HepG2 (cell line): ENCODE measurements around the gene LIMK2. TPM values are rescaled to one million over a fixed set of nuclear protein-coding genes. Genes with fewer than 3 reads are reported as not detected.

Experiments used
- ARHGAP35 ChIP-seq: sonication (generic); formaldehyde crosslinking; IDR thresholded peaks from 2 replicates; pipeline ENCODE4 v1.9.0; 2022; ENCODE audit warnings: mild to moderate bottlenecking, inconsistent platforms, moderate library complexity, missing genetic modification reagents, borderline replicate concordance
- JUN ChIP-seq: sonication (generic); formaldehyde crosslinking; IDR thresholded peaks from 2 replicates; pipeline ENCODE4 v1.4.0; 2020; ENCODE audit warnings: mild to moderate bottlenecking, missing genetic modification reagents
- MTA3 ChIP-seq: sonication (generic); formaldehyde crosslinking; IDR thresholded peaks from 2 replicates; pipeline ENCODE4 v1.4.0; 2020; ENCODE audit warnings: missing genetic modification reagents
- TCF12 ChIP-seq, 2 experiments: fragments of 450-650 bp in 1 of 2; sonication (generic) in 1 of 2; formaldehyde crosslinking in 1 of 2; IDR thresholded peaks; 2 replicates each; pipeline versions ENCODE4 v1.6.1 to v1.8.0; 2017 to 2022; ENCODE audit warnings: antibody characterized with exemption in 1 of 2, mild to moderate bottlenecking in 1 of 2, missing genetic modification reagents in 1 of 2, moderate library complexity in 1 of 2
- ZNF12 ChIP-seq: sonication (generic); formaldehyde crosslinking; IDR thresholded peaks from 2 replicates; pipeline ENCODE4 v1.5.0; 2020; ENCODE audit warnings: missing genetic modification reagents
- ZNF329 ChIP-seq: sonication (generic); formaldehyde crosslinking; IDR thresholded peaks from 2 replicates; pipeline ENCODE4 v1.9.0; 2021; ENCODE audit warnings: low read depth, mild to moderate bottlenecking, missing genetic modification reagents
- ZNF780A ChIP-seq: sonication (generic); formaldehyde crosslinking; IDR thresholded peaks from 2 replicates; pipeline ENCODE4 v1.8.0; 2022; ENCODE audit warnings: mild to moderate bottlenecking, missing genetic modification reagents, moderate library complexity
- polyA plus RNA-seq, 8 experiments: library from polyadenylated mRNA; depleted of rRNA in 3 of 8; stranded (reverse) in 7 of 8; unstranded in 1 of 8; fragments of >200 nt; fragmentation: Illumina TruSeq in 4 of 8; extraction: Trizol in 4 of 8; gene quantifications; 2 replicates each; pipeline versions ENCODE4 v1.2.1 to v1.2.3, GENCODE V29; 2011 to 2016; ENCODE audit warnings: low read depth in 4 of 8, missing spikeins in 1 of 8, mixed read lengths in 1 of 8; ENCODE audit not compliant: insufficient read depth in 1 of 8
- total RNA-seq, 5 experiments: library from RNA; depleted of rRNA; stranded (reverse); fragments of >200 nt; fragmentation: Illumina TruSeq; extraction: Trizol; gene quantifications; 2 replicates each; pipeline ENCODE4 v1.2.3, GENCODE V29; 2016; ENCODE audit warnings: low read depth in 1 of 5
- TF ChIP-seq, protein P1 (sequence below): sonication (generic); formaldehyde crosslinking; IDR thresholded peaks from 2 replicates; pipeline ENCODE4 v1.5.0; 2020; ENCODE audit warnings: mild to moderate bottlenecking, missing genetic modification reagents, borderline replicate concordance
- TF ChIP-seq, protein P2 (sequence below): IDR thresholded peaks from 2 replicates; pipeline ENCODE4 v1.6.1; 2016; ENCODE audit warnings: low read depth, missing genetic modification reagents, missing compliant biosample characterization
- TF ChIP-seq, protein P3 (sequence below): sonication (generic); formaldehyde crosslinking; IDR thresholded peaks from 2 replicates; pipeline ENCODE4 v1.9.0; 2021; ENCODE audit warnings: missing genetic modification reagents, borderline replicate concordance

Gene LIMK2
- total and polyA plus RNA-seq, 2 of the 13 experiments (the other 11 are each of a cell fraction or from before 2014, with no cell fraction given): 20.9 to 29.8 TPM

DNA sequence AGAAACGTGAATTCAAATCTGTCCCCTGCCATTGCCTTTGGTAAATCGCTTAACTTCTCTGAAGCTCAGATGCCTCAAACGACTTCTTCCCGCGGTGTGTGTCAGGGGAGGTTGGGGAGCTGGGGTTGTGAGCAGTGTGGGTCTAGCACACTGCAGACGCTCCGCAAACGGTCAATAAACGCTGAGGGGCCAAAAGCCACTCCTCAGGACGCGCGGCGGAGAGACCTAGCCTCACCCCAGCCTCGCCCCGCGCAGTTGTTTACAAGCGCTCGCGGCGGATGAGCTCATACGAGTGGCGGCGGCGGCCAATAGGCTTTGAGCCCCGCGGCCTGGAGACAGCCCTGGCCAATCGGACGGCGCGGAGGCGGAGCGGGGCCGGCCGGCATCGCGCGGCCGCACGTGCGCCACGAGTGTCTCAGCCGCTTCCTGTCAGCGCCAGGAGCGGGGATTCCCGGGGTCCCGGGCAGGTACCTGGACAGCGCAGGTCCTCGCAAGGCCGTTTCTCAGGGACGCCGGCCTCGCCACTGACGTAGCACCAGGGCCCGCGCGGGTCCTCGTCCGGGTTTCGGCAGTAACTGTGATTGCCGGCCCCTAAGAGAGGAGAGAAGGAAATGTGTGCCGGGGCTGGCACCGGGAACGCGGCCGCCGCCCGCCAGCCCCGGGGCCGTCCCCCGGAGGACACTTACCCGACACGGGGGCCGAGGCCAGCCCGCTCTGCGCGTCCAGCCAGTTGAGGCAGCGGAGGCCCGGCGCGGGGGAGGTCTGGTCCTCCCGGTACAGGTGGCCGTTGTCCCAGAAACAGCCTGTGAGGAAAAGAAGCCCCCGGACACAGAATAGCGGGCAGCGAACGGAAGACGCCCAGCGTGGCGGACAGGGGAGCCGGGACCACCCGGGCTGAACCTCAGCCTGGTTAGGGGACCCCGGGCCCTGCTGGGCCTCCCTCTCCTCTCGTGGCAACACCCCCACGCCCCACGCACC is 78.7 kb downstream of the LIMK2 start (continued):
- TF ChIP-seq, protein P1, sequence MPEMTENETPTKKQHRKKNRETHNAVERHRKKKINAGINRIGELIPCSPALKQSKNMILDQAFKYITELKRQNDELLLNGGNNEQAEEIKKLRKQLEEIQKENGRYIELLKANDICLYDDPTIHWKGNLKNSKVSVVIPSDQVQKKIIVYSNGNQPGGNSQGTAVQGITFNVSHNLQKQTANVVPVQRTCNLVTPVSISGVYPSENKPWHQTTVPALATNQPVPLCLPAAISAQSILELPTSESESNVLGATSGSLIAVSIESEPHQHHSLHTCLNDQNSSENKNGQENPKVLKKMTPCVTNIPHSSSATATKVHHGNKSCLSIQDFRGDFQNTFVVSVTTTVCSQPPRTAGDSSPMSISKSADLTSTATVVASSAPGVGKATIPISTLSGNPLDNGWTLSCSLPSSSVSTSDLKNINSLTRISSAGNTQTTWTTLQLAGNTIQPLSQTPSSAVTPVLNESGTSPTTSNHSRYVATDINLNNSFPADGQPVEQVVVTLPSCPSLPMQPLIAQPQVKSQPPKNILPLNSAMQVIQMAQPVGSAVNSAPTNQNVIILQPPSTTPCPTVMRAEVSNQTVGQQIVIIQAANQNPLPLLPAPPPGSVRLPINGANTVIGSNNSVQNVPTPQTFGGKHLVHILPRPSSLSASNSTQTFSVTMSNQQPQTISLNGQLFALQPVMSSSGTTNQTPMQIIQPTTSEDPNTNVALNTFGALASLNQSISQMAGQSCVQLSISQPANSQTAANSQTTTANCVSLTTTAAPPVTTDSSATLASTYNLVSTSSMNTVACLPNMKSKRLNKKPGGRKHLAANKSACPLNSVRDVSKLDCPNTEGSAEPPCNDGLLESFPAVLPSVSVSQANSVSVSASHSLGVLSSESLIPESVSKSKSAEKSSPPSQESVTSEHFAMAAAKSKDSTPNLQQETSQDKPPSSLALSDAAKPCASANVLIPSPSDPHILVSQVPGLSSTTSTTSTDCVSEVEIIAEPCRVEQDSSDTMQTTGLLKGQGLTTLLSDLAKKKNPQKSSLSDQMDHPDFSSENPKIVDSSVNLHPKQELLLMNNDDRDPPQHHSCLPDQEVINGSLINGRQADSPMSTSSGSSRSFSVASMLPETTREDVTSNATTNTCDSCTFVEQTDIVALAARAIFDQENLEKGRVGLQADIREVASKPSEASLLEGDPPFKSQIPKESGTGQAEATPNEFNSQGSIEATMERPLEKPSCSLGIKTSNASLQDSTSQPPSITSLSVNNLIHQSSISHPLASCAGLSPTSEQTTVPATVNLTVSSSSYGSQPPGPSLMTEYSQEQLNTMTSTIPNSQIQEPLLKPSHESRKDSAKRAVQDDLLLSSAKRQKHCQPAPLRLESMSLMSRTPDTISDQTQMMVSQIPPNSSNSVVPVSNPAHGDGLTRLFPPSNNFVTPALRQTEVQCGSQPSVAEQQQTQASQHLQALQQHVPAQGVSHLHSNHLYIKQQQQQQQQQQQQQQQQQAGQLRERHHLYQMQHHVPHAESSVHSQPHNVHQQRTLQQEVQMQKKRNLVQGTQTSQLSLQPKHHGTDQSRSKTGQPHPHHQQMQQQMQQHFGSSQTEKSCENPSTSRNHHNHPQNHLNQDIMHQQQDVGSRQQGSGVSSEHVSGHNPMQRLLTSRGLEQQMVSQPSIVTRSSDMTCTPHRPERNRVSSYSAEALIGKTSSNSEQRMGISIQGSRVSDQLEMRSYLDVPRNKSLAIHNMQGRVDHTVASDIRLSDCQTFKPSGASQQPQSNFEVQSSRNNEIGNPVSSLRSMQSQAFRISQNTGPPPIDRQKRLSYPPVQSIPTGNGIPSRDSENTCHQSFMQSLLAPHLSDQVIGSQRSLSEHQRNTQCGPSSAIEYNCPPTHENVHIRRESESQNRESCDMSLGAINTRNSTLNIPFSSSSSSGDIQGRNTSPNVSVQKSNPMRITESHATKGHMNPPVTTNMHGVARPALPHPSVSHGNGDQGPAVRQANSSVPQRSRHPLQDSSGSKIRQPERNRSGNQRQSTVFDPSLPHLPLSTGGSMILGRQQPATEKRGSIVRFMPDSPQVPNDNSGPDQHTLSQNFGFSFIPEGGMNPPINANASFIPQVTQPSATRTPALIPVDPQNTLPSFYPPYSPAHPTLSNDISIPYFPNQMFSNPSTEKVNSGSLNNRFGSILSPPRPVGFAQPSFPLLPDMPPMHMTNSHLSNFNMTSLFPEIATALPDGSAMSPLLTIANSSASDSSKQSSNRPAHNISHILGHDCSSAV (CRISPR knock-in tag): no peak
- TF ChIP-seq ARHGAP35 (peak; percentile 94), JUN (CRISPR knock-in tag) (peak; percentile 94), MTA3 (CRISPR knock-in tag) (no peak), TCF12 (IDR thresholded peaks at IDR 0.05) (no peak), TCF12 (CRISPR knock-in tag; IDR thresholded peaks at IDR 0.05) (0 out of 2 replicates have a peak, but pooled peaks have one; percentile 31), ZNF12 (CRISPR knock-in tag) (no peak), ZNF780A (no peak; the same call in 1 of the 2 replicates), ZNF329 (CRISPR knock-in tag) (0 out of 2 replicates have a peak, but pooled peaks have one; percentile 56)
- TF ChIP-seq, protein P2, sequence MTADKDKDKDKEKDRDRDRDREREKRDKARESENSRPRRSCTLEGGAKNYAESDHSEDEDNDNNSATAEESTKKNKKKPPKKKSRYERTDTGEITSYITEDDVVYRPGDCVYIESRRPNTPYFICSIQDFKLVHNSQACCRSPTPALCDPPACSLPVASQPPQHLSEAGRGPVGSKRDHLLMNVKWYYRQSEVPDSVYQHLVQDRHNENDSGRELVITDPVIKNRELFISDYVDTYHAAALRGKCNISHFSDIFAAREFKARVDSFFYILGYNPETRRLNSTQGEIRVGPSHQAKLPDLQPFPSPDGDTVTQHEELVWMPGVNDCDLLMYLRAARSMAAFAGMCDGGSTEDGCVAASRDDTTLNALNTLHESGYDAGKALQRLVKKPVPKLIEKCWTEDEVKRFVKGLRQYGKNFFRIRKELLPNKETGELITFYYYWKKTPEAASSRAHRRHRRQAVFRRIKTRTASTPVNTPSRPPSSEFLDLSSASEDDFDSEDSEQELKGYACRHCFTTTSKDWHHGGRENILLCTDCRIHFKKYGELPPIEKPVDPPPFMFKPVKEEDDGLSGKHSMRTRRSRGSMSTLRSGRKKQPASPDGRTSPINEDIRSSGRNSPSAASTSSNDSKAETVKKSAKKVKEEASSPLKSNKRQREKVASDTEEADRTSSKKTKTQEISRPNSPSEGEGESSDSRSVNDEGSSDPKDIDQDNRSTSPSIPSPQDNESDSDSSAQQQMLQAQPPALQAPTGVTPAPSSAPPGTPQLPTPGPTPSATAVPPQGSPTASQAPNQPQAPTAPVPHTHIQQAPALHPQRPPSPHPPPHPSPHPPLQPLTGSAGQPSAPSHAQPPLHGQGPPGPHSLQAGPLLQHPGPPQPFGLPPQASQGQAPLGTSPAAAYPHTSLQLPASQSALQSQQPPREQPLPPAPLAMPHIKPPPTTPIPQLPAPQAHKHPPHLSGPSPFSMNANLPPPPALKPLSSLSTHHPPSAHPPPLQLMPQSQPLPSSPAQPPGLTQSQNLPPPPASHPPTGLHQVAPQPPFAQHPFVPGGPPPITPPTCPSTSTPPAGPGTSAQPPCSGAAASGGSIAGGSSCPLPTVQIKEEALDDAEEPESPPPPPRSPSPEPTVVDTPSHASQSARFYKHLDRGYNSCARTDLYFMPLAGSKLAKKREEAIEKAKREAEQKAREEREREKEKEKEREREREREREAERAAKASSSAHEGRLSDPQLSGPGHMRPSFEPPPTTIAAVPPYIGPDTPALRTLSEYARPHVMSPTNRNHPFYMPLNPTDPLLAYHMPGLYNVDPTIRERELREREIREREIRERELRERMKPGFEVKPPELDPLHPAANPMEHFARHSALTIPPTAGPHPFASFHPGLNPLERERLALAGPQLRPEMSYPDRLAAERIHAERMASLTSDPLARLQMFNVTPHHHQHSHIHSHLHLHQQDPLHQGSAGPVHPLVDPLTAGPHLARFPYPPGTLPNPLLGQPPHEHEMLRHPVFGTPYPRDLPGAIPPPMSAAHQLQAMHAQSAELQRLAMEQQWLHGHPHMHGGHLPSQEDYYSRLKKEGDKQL: 0 out of 2 replicates have a peak, but pooled peaks have one; percentile 45
- TF ChIP-seq, protein P3, sequence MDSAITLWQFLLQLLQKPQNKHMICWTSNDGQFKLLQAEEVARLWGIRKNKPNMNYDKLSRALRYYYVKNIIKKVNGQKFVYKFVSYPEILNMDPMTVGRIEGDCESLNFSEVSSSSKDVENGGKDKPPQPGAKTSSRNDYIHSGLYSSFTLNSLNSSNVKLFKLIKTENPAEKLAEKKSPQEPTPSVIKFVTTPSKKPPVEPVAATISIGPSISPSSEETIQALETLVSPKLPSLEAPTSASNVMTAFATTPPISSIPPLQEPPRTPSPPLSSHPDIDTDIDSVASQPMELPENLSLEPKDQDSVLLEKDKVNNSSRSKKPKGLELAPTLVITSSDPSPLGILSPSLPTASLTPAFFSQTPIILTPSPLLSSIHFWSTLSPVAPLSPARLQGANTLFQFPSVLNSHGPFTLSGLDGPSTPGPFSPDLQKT (CRISPR knock-in tag): peak; percentile 65; the same call in 1 of the 2 replicates
